Smooth muscle cell (in vitro differentiated cells): ENCODE data around the gene CDK5RAP1. TPM values are rescaled to one million over a fixed set of nuclear protein-coding genes. Genes with fewer than 3 reads are reported as not detected.

ENCODE experiments used
- DNase-seq: peaks from one replicate; lab custom pipeline; 2025; ENCODE audit not compliant: unreplicated experiment; lab: John Stamatoyannopoulos, UW
- H2AFZ ChIP-seq: fragments of 200-600 bp; sonication (generic); 2 replicates; pipeline ENCODE4 v1.6.0; 2016; ENCODE audit warnings: antibody characterized with exemption, low read depth, mild to moderate bottlenecking
- H3F3A ChIP-seq: fragments of 200-600 bp; sonication (generic); 2 replicates; pipeline ENCODE4 v1.6.0; 2017; ENCODE audit warnings: antibody characterized with exemption, low read depth
- H3K27ac ChIP-seq: fragments of 200-600 bp; sonication (generic); 2 replicates; pipeline ENCODE4 v1.5.1; 2016; ENCODE audit warnings: low read depth, mild to moderate bottlenecking
- H3K27me3 ChIP-seq: fragments of 200-600 bp; sonication (generic); 2 replicates; pipeline ENCODE4 v1.6.1; 2016; ENCODE audit warnings: low read depth, mild to moderate bottlenecking
- H3K36me3 ChIP-seq: fragments of 200-600 bp; sonication (generic); 2 replicates; pipeline ENCODE4 v1.5.1; 2016; ENCODE audit warnings: low read depth
- H3K4me1 ChIP-seq: fragments of 200-600 bp; sonication (generic); 2 replicates; pipeline ENCODE4 v1.5.1; 2016; ENCODE audit warnings: low read depth
- H3K4me2 ChIP-seq: fragments of 200-600 bp; sonication (generic); 2 replicates; pipeline ENCODE4 v1.6.0; 2016; ENCODE audit warnings: mild to moderate bottlenecking
- H3K4me3 ChIP-seq: fragments of 200-600 bp; sonication (generic); 2 replicates; pipeline ENCODE4 v1.5.1; 2016; ENCODE audit warnings: mild to moderate bottlenecking
- H3K79me2 ChIP-seq: fragments of 200-600 bp; sonication (generic); 2 replicates; pipeline ENCODE4 v1.6.0; 2016; ENCODE audit warnings: low read depth, mild to moderate bottlenecking
- H3K9ac ChIP-seq: fragments of 200-600 bp; sonication (generic); 2 replicates; pipeline ENCODE4 v1.6.0; 2016; ENCODE audit warnings: low read depth
- H3K9me3 ChIP-seq: fragments of 200-600 bp; sonication (generic); replicated peaks from 2 replicates; pipeline ENCODE4 v1.5.1; 2016; ENCODE audit warnings: low read depth
- H4K20me1 ChIP-seq: fragments of 200-600 bp; sonication (generic); 2 replicates; pipeline ENCODE4 v1.6.0; 2016; ENCODE audit warnings: low read depth
- CTCF ChIP-seq: fragments of 200-600 bp; sonication (generic); IDR thresholded peaks from 2 replicates; pipeline ENCODE4 v1.5.1; 2017; ENCODE audit warnings: borderline replicate concordance, mild to moderate bottlenecking, antibody characterized with exemption; ENCODE audit not compliant: insufficient read depth, poor library complexity, severe bottlenecking
- WGBS: methylation state at CpG from one replicate; pipeline ENCODE4 v1.1.7; 2016; ENCODE audit warnings: low lambda C conversion rate; 5-methylcytosine and 5-hydroxymethylcytosine counted together
- polyA plus RNA-seq: library from polyadenylated mRNA; unstranded; fragments of >200 nt; fragmentation: Nextera tagmentation; extraction: Ambion mirVana; gene quantifications from 2 replicates; pipeline ENCODE4 v1.2.1, GENCODE V29; 2016
- total RNA-seq: library from RNA; depleted of rRNA; stranded (reverse); fragments of >200 nt; gene quantifications from 2 replicates; pipeline ENCODE4 v1.2.3, GENCODE V29; 2014

The CDK5RAP1 gene
- total and polyA plus RNA-seq, 2 experiments from 2014 or later: 29.5 to 54.7 TPM

DNA sequence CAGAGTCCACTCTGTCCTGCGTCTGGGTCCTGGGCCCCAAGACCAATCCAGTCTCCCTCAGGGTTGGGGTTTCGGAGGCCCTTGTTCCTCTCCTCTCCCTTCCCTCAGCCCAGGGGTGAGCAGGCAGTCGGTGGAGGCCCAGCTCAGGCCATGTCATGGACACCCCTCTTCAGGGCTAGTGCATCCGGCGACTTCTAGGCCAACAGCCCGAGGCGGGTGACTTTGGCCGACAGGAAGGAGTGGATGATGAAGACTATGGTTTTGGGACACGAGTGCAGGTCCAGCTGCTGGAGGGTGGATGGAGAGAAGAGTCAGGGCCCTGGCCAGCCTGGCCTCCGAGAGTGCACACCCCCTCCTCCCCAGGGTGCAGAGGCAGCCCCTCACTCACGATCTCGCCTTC lies 7.0 kb upstream of the CDK5RAP1 start:
- Histone ChIP-seq H2AFZ (no peak overlapping the region), H3K27me3 (no peaks in the 10 kb centered on the region), H3K9ac (no peak overlapping the region), H3K4me1 (no peaks in the 10 kb centered on the region), H3K27ac (no peak overlapping the region), H3F3A (no peaks in the 10 kb centered on the region), H3K79me2 (no peaks in the 10 kb centered on the region), H3K4me2 (no peak overlapping the region), H4K20me1 (no peaks in the 10 kb centered on the region), H3K36me3 (no peaks in the 10 kb centered on the region), H3K9me3 (no peaks in the 10 kb centered on the region), H3K4me3 (no peak overlapping the region)
- no peak for DNase-seq
- WGBS: 96% methylated on average over 12 of the region's 12 CpGs
- TF ChIP-seq CTCF: no peak

GRCh38 chr20:33407796-33408195 lies 6.5 kb upstream of the CDK5RAP1 start:
- H3F3A ChIP-seq: no peaks in the 10 kb centered on the region
- H2AFZ ChIP-seq: no peak overlapping the region
- H3K4me1 ChIP-seq: no peaks in the 10 kb centered on the region
- no peak overlapping the region for H3K9ac ChIP-seq
- no peaks in the 10 kb centered on the region for H3K27me3 ChIP-seq
- no peaks in the 10 kb centered on the region for H3K9me3 ChIP-seq
- 58% methylated on average over 4 of the region's 4 CpGs for WGBS
- no peak overlapping the region for H3K27ac ChIP-seq
- DNase-seq: no peak
- TF ChIP-seq CTCF: no peak
- H3K36me3 ChIP-seq: no peaks in the 10 kb centered on the region
- no peak overlapping the region for H3K4me3 ChIP-seq
- no peak overlapping the region for H3K4me2 ChIP-seq
- no peaks in the 10 kb centered on the region for H3K79me2 ChIP-seq
- no peaks in the 10 kb centered on the region for H4K20me1 ChIP-seq

- no peak for DNase-seq
These were observed 5.9 kb upstream of the CDK5RAP1 start for GRCh38 chr20:33407251-33407650.

More at GRCh38 chr20:33407251-33407650, 5.9 kb upstream of the CDK5RAP1 start:
- peaks cover 2% of the 10 kb centered on the region for H3K79me2 ChIP-seq
- H3K4me3 ChIP-seq: no peak overlapping the region
- 52% methylated on average over 1 of the region's 1 CpG for WGBS
- no peaks in the 10 kb centered on the region for H4K20me1 ChIP-seq
- H2AFZ ChIP-seq: no peak overlapping the region
- no peaks in the 10 kb centered on the region for H3F3A ChIP-seq
- H3K27me3 ChIP-seq: no peaks in the 10 kb centered on the region
- H3K9me3 ChIP-seq: no peaks in the 10 kb centered on the region
- no peak overlapping the region for H3K4me2 ChIP-seq
- H3K4me1 ChIP-seq: no peaks in the 10 kb centered on the region
- H3K9ac ChIP-seq: no peak overlapping the region
- no peak for TF ChIP-seq CTCF
- H3K27ac ChIP-seq: no peak overlapping the region
- H3K36me3 ChIP-seq: no peaks in the 10 kb centered on the region
